HG03571 (cell line): ENCODE measurements around the gene WDR77.
A peak's percentile ranks its signal among the peaks of the same experiment; 100 is the strongest.

Experiments used
- ATAC-seq: cut with Tn5 transposase; IDR thresholded peaks from one replicate; pipeline ENCODE4 v1.9.1; 2021; ENCODE audit not compliant: unreplicated experiment

Gene WDR77

DNA sequence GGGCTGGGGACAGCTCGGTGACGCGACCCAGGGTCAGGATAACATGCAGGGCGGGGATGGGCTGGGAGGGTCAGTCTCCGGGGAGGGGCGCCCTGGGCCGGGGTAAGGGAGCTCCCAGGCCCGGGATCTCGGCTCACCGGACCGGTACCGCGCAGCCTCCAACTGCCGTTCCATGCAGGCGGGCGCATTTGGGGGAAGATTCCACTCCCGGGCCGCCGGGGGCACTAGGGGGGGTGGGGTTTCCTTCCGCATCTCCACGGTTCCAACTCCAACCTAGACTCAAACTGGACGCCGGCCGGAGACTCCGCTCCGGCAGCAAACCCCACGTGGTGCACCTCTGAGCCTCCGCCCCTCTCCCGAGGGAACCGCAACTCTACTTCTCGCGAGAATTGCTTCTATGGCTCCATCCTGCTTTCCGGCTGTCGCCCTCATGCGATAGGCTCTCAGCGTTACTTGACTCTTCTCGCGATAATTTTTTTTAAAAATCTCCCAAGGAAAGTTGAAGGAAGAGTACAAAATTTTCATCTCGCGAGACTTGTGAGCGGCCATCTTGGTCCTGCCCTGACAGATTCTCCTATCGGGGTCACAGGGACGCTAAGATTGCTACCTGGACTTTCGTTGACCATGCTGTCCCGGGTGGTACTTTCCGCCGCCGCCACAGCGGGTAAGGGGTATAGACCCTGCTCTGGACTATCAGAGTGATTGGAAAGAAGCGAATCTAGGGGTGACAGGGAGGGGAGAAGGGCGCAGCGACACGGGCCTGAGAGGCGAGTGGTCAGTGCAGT is at the start of gene WDR77, which contains the start of gene ATP5PB:
Gene WDR77, minus strand, starts transcription at position 339 of the 785 bp plus-strand sequence. Its CDS starts 87 bp downstream, at position 252.
Gene ATP5PB, plus strand, starts transcription at position 547 of the 785 bp plus-strand sequence. Its CDS starts 78 bp downstream, at position 625.
- ATAC-seq = peak; percentile 86

DNA sequence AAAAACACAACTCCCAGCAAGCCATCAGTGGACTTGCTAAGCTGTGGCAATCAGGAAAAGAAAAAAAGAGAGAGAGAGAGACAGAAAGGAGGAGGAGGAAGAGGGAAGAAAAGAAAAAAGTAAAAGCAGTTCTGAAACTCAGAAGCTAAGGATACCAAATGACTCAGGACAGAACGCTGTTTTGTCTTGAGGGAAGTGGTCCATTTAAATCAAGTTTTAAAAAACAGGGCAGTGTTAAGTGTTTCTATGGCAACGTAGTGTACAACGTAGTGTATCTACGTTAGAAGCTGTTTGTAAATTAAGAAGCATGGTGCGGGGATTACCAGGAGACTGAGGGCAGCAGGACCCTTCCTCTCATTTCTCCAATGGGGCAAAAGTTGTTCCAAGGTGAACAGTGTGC is 48.5 kb upstream of the WDR77 start:
- ATAC-seq = no peak

DNA sequence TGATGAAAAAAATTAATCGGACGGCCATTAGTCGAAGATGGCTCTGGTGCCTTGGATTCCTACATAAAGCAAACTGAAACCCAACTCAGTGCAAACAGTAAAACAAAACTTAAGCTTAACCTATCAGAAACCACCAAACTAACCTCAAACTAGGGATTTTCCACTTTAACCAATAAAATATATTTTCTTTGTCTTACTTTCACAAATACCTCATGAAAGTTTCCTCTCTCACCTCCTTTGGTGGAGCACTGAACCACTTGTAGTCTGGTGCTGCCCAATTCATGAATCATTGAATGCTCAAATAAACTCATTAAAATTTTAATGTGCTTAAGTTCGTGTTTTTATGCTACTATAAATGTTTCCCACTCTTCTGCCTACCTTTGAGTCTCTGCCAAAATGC is 47.3 kb upstream of the WDR77 start:
- ATAC-seq = no peak

DNA sequence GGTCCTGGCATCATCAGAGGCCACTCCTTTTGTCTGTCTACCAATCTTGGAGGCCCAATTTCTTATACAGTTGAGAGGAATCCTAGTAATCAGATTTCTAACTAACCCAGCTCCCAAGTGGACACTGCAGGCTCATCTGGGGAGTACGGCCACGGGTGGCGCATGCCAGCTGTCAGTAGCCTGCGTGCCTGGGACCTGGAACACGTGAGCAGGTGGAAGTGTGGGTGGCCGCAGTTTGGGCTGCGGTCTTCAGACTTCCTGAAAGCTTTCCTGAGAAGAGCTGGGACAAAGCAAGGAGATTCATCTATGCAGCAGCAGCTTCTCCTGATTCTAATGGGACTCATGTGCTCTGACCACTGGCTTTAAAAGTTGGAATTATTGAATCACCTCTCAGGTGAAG is 42.0 kb upstream of the WDR77 start:
- ATAC-seq = no peak

DNA sequence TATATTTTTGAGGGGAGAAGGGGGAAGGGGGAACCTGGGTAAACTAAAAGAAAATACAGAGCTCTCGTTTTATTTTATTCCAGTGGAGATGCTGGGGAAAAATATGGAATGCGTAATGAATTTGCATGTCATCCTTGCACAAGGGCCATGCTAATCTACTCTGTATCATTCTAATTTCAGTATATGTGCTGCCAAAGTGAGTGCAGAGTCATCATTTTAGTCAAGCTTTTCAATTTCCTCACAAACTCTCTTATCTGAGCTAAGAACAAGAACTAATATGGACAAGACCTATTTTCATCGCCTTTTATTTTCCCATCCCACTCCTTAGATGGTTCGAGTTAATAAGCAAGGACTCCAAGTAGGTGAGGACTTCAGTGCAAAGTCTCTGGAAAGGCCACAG is 41.2 kb upstream of the WDR77 start:
- ATAC-seq = no peak

DNA sequence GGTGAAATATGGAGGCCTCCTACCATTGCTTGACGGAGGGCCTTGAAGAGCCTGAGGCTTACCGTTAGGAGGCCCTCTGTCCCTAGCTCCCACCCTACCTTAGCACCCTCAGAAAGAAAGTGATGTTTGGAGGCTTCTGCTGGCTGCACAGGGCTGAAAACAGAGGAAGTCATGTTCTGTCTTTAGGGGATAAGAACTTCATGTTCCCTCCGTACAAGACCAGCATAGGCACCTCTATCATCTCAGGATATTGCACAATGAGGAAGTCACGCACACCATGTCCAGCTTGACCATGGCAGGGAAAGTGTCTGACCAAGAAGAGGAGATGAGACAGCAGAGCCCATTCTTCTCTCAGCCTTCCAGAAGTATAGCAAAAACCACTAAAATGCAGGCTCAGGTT is 40.5 kb upstream of the WDR77 start:
- no peak for ATAC-seq

DNA sequence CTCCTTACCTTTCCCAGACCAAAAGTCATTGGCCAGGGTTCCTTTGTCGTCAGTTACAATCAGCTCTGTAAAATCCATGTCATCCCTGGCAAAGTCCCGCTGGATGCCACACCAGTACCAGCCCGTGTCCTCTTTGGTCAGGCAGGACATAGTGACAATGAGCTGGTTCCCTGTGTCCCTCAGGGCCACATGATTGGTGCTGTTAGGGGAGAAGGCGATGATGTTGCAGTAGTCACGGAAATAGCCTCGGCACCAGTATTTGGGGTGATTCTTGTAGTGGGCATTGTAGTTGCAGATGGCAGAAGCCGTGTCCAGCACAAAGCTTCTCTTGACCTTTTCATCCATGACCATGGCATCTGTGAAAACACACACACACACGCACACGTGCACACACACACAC is 39.6 kb upstream of the WDR77 start:
- ATAC-seq = no peak

DNA sequence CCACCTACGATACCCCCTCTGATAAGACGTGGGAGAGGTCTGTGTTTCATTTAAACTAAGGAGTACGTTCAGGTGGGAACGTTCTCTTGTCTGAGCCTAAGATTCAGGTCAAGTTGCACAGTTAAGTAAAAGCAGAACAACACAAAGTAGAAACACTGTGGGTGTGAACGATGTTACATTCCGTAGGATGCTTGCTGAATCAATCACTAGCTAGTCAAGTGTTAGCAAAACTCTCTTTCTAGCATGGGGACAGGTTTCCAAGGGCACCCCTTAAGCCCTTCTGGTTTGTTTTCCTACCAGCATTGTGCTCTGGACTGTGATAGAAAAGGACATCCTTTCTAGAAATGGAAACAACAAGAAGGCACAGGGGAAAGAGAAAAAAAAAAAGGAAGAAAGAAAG is 38.1 kb upstream of the WDR77 start:
- ATAC-seq = no peak

DNA sequence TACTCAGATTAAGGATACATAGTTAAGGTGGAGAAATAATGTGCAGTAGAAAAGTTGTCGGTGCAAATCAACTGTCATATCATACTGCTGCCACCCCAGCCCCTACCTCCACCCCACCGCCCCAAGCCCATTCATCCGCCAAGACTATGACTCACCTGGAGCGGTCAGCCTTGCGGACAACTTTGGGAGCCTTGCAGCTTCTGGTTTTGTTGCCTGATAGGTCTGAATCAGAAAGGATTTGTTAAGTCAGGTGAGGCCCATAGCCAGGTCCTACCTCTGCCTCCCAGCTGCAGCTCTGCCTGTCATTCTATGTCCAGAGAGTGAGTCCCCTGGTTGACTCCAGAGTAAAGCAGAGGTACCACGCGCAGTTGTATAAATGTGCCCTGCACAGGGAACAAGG is 37.4 kb upstream of the WDR77 start:
- ATAC-seq = no peak

DNA sequence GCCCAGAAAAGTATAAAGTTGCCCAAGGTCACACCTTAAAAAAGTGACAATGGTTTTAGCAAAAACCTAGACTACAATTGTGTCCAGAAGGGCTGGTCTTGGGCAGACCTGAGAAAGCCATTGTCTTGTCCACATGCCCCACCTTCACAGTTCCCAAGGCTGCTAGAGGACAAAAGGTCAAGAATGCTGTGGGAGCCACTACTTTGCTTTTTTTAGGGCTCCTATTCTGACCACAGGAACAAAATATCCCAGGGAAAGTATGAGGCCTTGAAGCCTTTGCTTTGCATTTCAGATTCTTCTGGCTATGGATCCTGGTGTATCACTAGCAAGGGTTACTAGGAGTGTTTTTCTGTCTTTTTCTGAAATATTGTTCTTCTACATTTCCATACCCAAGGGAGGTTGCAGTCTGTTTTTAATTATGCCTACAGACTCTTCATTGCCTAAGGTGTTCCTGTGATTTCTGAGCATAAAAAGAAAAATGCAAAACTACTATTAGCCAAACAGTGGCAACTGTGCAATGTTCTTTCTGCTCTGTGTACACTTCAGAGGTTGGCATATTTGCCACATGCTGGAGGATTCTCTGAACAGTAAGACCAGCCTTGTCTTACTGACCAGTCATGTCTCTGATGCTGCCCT is 35.5 kb upstream of the WDR77 start:
- no peak for ATAC-seq

DNA sequence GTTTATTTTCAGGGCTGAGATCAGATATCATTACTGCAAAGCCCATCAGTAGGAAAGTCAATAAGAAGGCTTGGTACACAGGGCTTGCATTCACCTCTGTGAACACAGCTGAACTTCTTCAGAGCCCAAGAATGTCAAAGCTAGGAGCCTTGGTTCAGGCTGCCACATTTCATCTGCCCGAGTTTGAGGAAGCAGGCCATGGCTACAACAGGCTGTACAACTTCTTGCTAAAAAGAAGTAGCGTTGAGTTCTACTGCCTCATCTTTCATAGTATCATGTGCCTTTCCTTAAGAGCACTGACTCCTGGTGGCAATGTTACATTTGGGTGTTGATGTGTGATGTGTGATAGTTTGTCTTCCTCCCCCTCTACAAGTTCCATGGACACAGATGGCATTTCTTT is 34.8 kb upstream of the WDR77 start:
- no peak for ATAC-seq

DNA sequence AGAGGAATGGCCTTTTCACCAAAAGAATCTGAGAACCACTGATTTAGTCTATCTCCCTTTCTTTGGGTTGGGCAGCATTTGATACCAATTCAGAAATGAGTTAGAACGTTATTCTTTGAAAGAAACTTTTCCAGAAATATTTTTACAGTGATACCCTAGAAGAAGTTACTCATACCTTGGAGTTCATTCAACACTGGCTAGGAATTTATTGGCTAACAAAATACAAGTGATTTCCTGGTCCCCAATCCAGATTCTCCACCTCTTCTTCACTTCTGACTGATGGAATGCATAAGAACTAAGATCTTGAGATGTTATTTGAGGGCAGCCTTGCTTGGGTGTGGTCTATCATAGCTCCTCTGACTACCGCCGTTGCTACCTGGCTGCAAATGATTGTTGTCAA is 34.1 kb upstream of the WDR77 start:
- ATAC-seq = no peak

DNA sequence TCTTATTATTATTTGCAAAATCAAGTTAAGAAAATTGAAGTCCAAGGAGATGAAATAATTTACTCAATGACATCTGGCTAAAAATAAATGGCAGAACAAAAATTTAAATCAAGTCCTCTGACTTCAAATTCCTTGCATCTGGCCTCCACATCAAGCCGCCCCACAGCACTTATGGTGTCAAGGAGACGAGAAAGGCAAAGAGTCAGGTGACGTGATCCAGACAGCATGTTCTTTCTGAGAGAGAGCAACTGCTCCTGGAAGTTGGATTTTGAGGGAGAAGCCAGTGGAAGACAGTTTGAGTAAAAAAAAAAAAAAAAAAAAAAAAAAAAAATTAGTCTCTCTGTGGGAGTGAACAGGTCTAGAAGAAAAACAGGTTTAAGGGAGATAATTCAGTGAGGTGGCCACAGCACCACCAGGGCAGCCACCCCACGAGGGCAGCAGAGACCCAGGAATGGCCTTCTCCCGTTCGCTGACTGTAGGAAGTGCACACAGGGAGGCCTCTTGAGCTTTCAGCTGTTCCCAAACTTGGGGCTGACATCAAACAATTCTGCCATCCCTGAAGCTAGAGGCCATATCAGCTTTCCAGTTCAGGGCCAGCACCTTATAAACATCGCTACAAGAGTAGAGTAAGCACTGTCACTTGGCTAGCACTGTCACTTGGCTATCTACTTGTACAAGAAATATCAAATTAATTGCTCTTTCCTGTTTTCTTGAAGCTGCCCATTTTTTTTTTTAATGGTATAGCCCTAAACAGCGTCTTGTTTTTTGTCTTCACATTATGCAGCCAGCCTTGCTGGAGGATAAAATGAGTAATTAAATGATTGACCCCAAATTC is 32.5 kb upstream of the WDR77 start:
- no peak for ATAC-seq

DNA sequence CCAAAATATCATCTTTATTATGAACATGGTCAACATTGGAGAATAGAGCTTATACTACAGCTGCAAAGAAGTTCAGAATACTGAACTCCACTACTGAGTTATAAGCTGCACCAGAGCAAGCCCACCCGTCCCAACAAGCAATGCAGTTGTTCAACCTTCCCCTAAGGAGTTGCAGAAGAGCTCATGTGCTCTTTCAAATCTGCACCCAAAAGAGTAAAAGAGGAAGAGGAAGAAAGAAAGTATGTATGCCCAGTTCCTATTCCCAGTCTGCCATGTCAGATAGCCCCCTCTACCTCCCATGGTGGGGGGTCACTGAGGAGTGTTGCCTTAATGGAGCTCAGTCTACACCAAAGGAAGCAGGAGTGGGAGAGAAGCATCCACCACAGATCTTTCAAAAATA is 31.6 kb upstream of the WDR77 start:
- ATAC-seq = no peak

DNA sequence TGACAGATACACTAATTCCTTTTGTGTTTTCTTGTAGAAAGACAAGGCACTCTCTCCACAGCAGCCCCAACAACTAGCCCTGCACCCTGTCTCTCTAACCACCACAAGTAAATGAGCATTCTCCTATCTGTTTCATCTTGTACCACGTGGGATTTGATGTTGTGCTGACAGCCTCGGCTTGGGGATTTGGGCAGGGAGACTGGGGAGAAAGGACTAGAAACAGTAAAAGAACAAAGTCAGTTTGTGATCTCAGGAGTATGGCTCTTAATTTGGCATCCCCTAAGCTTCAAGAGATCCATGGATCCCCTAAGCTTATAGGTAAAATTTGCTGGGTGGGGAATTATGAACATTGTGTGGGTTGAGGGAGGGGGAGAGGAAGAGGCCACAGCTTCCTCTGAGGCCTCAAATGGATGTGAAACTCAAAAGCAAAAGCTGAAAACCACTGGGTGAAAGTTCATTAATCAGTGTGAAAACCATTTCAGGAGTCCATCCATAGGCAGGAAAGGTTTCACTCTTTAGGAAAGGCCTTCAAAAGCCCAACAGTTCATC is 27.8 kb upstream of the WDR77 start:
- peak; percentile 70 for ATAC-seq

DNA sequence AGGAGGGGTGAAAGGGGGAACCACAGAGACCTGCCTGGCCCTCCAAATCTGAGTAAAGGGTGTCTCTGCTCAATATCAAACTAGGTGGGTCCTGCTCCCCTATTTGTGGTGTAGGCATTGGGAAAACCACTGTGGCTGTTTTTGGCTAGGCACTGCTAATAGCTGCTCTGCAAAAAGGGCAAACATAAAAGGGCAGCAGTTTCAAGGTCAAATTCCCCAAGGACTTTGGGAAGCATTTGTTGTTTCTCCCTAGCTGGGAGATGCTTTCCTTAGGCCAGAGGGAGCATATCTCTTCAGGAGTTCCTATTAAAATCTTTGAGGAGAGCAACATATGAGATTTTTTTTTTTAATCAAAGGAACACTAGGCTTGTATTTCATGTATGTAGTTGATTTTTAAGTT is 27.2 kb upstream of the WDR77 start:
- no peak for ATAC-seq

DNA sequence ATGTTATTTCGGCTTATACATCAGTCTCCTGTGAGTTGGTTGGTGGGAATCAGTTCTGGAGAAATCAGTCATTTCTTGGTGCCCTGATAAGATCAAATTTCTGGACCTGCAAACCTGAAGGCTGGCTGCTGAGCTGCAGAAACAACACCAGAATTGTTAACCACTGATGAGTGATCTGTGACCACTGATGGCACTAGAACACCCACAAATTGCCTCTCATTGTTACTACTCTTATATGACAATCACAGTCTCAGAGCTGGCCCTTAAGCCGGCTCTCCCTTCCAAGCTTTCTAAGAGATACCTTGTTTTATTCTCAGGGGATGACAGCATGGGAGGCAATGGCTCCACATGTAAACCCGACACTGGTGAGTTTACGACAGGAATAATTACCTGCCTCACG is 26.6 kb upstream of the WDR77 start:
- ATAC-seq = no peak

DNA sequence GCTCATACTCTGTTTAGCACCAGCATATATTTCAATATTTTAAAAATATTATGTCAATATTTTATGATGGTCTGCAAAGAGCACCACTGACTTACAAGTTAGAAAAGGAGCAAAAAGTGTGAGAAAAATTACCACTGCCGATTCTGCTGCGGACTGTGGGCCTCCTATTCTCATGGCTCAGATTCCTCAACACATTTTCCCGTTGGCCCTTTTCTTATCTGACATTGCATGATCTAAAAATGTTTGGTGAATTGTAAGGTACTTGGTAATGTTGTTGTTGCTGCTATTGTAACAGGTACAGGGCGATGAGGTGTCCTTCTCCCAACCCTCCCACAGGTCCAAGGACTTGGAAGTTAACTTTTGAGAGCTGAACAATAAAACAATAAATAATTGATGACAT is 25.5 kb upstream of the WDR77 start:
- no peak for ATAC-seq

DNA sequence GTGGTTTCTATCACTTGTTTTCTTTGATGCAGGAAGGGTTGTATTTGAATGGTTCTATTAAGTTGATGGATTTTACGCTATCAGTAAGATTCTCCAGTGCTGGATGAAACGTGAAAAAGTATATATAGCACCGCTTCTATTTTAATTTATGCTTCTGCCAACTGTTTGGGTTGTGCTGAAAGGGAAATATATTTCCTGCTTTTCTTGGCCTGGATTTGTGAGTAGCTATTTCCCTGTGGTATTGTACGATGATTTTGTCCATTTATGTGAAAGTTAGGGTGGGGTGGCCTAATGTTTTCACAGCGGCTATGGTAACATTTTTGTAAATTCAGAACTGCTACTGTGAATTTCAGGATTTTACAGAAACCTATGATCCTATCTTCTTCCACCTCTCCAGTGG is 25.1 kb upstream of the WDR77 start:
- ATAC-seq = no peak

DNA sequence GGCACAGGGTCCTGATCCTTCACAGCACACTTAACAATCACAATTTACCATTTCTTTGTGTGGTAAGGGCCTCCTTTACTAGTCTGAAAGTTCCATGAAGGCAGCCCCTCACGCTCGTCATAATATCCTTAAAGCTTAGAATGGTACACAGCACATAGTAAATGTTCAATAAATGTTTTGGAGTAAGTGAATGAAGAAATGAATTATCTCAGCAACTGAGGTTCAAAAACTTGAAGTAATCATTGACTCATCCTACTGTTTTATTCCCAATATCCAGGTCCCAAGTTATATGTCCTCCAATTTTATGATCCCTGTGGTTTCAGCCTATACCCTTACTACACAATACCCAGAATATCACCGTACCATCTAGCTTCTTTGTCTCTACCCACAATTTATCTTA is 22.5 kb upstream of the WDR77 start:
- no peak for ATAC-seq

DNA sequence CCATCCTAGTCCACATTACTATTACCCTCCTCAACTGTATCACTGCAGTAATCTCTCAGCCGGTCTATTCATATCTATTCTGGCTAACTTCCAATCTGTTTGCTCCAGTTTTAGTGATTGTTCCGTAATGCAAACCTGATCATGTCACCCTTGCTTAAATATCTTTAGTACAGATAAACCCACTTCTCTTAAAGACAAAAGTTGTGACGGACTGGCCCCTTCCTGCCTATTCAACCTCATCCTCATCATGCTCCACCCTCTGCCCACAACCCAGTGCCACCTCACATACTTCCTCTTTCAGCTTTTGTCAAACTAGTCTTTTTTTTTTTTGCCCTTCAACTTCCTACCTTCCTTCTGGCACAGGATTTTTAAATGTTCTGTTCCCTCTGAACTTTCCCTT is 22.0 kb upstream of the WDR77 start:
- ATAC-seq = no peak

DNA sequence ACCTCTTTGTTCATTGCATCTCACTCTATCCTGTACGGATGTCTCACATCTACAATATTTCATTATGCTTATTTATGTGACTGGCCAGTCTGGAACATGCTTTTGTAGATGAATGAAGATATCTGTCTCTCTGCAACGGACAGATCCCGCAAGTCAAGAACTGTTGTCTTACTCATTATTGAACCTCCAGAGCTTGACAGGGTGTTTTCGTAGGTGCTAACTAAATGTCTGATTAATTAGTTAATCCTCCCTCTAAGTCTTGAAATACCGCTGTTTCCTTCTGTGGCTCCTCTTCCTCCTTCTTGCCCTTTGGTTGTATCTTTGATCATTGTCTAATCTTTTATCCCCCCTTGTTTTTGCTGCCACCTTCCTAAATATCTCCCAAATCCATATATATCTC is 21.5 kb upstream of the WDR77 start:
- ATAC-seq = no peak
